Lung microvascular endothelial cell (primary cell): Measurements from ENCODE around the gene TSHZ2. TPM values are rescaled to one million over a fixed set of nuclear protein-coding genes. Genes with fewer than 3 reads are reported as not detected.
"Not testable (repeated sequence)": the region's sequence is repeated elsewhere in the genome, so short reads cannot be mapped to it uniquely, and the experiment has no call there.

ENCODE experiments used
- DNase-seq, 2 donors: peaks; one replicate each; pipeline versions ENCODE4 v3.0.0 to v3.0.0-alpha.2; 2010; ENCODE audit warnings: low read depth in 2 of 2
- total RNA-seq: library from RNA; depleted of rRNA; stranded (reverse); fragments of >200 nt; gene quantifications from 2 replicates; pipeline ENCODE4 v1.2.1, GENCODE V29; 2014

TSHZ2 gene
- total RNA-seq, 1 donor from 2014 or later = 4.0 TPM

DNA sequence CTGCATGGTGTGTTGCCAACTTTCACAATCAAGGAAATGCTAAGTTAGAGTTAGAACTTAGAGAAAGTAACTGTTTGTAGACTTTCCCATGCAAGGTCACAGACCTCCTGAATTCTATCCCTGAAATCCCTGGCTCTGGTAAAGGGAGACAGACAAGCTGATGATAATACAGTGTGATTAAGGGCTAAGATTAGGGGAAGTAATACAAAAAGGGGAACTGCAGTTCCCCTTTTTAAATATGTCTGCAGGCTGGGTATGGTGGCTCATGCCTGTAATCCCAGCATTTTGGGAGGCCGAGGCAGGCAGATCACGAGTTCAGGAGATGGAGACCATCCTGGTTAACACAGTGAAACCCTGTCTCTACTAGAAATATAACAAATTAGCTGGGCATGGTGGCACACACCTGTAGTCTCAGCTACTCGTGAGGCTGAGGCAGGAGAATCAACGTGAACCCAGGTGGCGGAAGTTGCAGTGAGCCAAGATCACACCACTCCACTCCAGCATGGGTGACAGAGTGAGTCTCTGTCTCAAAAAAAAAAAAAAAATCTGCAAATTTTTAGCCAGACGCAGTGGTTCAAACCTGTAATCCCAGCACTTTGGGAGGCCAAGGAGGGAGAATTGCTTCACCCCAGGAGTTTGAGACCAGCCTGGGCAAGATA is 560.6 kb downstream of the TSHZ2 start:
- DNase-seq = not testable (repeated sequence)

DNA sequence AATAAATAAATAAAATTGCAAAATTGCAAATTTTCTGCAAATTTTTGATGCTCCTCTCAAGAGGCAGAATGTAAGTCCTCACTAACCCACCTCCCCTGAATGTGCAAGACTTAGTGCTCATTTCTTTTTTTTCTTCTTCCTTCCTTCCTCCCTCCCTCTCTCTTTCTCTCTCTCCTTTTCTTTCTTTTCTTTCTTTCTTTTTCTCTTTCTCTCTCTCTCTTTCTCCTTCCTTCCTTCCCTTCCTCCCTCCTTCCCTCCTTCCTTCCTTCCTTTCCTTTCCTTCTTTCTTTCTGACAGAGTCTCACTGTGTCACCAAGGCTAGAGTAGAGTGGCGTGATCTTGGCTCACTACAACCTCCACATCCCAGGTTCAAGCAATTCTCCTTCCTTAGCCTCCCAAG is 561.3 kb downstream of the TSHZ2 start:
- DNase-seq = no peak

DNA sequence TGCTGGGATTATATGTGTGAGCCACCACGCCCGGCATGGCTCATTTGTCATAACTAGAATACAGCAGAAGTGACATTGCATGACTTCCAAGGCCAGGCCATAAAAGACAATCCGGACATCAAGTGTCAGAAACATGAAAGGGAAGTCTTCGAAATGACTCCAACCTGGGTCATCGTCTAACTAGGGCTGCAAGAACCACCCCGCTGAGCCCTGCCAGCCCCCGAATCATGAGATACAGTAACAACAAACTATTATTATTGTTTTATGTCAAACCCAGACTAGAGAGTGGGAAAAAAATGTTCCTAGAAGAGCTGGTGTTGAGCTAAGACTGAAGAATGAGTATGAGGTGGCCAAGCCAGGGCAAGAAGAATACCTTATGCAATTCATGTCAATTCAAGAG is 561.9 kb downstream of the TSHZ2 start:
- DNase-seq = no peak

DNA sequence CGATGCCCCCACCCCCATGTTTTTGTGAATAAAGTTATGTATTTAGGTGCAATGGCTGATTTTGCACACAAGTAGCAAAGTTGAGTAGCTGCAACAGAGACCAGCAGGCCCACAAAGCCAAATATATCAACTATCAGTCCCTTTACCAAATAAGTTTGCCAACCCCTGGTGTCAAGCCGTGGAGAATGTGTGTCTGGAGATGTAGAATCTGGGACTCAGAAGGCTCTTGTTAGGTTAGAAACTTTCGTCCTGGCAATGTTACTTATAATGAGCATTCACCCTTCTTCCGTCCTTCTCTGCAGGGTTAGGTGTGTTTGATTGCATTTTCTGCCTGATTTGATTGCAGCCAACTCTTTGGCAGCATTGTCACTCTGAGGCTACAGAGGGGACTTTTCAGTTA is 563.7 kb downstream of the TSHZ2 start:
- DNase-seq = no peak

DNA sequence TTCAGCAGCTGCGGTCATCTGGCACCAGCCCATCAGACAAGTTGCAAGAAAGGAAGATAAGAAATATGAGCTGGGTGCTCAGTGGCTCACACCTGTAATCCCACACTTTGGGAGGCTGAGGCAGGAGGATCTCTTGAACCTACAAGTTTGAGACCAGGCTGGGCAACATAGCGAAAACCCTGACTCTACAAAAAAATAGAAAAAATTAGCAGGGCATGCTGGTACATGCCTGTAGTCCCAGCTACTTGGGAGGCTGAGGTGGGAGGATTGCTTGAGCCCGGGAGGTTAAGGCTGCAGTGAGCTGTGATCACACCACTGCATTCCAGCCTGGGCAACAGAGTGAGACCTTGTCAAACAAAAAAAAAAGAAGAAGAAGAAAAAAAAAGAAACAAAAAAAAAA is 564.2 kb downstream of the TSHZ2 start:
- not testable (repeated sequence) for DNase-seq

DNA sequence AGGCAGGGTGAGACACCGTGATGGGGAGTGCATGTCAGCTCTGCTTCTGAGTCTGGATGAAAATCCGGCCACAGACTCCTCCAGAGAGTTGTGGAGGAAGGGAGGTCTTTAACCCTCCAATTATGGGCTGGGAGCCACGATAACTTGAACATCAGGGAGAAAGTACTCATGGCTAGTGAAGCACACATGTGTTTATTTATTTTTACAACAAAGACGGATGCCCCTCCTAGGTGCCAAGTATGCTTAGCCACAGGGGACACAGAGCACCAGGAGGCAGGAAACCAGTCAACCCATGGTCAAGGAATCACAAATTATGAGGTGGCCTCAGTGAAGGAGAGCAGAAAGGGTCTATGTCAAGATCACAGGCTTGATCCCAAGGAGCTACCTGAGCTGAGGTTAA is 567.4 kb downstream of the TSHZ2 start:
- no peak for DNase-seq
